UCSD-AML1 (cell line): ENCODE measurements around the gene BTLA.
"Not testable (repeated sequence)": the region's sequence is repeated elsewhere in the genome, so short reads cannot be mapped to it uniquely, and the experiment has no call there.

ENCODE experiments used
- DNase-seq: peaks from one replicate; lab custom pipeline; 2025; ENCODE audit not compliant: unreplicated experiment; lab: John Stamatoyannopoulos, UW

BTLA gene

DNA sequence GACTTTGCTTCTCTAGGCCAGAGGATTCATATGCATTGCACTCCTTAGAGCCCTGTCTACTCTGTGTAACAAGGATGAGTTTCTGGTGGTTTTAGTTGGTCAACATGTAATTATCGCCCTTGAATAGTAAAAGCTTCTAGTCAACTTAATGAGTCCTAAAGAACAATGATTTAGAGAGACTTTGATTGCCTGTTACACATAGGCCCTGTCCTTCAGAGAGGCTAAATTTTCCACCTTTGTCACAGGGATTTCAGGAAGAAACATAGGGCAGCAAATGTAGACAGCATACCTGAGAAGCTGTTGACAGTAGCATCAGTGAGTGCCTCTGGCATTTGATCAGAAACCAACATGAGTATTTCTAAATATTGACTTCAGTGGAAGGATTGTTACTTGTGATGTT, 7.1 kb downstream of the BTLA start:
- DNase-seq, result no peak

DNA sequence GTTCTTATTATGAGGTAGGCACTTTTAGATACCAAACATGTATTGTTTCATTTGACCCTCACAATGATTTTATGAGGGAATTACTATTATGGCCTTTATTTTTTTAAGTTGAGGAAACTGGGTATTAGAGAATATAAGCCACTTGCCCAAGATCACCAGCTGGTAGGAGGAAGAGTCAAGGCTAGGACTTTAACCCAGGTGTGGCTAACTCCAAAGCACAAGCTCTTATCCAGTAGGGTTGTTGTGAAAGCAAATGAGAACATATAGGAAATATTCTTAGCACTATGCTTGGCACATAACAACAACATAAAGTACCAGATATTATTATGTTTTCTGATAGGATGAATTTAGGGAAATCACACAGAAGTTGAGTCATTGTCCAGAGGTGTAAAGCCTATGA, 7.9 kb downstream of the BTLA start:
- DNase-seq, result no peak

DNA sequence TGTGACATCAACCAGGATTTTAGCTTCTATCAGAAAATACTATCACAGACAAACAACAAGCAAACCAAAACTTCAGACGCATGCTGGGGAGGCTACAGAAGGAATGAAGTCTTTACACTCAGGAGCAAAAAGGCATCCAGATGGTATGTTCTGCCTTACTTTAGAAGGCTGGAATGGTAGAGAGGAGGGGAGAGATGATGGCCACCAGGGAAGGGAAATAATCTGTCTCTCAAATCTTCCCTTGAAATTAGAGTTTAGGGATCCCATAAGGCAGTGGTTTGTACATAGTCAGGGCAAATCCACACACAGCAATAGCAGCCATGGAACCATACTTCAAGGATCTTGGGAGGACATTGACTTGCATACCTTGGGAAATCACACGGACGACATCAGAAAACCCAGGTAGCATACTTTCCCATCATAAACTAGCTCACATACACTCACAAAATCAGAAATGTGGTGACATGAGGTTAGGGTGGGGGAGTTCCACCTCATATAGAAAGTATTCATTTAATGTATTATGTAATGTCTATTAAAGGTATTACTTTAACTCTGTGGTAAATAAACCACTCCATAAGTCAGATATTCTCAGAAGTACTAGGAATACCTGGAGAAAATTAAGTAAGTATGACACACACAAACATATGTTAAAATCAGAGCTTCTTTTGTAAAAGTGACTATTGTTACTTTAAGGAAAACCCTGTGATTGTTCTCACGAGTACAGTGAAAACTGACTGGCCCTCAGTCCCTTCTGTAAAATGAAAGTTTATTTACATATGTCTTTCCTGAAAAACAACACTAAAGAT, 9.4 kb downstream of the BTLA start:
- DNase-seq, result no peak

DNA sequence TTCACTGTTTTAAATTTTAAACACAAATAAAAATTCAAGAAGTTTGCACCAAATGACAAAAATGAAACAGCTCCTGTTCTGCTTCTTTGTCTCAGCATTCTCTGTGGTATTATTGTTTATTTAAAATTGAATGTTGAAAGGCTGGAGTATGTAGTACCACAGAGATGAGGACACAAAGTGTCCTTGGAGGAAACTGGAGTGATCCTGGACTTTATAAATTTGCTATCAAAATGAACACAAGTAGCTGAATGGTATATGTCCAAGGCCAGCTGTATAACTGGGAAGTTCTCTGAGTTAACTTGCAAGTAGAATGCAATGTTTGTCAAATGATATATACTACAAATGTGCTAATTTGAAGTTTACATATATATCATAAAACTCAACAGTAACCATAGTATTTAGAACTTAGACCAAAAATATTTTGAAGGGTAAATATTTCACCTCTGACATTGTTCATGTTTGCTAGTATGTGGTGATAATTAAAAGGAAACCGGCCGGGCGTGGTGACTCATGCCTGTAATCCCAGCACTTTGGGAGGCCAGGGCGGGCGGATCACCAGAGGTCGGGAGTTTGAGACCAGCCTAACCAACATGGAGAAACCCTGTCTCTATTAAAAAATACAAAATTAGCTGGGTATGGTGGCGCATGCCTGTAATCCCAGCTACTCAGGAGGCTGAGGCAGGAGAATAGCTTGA, 12.3 kb downstream of the BTLA start:
- DNase-seq, result no peak

DNA sequence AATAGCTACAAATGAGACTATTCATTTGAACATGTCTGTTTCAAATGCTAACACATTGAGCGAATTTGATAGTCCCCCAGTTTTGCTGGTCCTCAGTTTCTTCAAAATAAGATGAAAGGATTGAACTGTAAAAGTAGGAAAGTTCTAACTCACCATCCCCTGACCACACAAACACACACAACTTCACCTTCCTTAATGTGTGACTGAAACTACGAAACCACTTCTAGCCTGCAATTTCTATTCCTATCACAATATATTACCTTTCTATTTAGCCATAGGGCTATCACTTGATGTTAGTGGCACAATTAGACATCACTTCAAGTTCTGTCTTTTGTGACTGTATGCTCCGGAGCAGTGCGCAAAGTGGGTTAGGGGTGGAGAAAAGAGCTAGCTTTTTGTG, 14.9 kb downstream of the BTLA start:
- no peak for DNase-seq

DNA sequence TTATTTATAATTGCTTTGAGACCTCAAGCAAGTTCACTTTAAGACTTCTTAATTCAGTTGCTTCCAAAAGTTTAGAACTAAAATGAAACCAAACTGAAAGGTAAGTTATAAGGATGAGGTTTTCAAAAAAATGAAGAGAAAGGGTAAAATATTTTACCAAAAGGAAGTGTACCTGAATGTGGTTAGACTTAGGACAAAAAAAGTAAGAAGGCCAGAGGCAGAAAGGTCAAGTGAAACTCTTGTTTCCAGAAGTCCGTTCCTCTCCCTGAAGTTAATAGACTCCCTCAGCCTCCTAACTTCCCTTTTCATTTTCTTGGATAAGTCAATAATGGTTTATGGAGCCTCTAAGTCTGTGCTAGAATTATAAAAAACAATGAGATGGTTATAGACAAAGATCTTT, 16.6 kb downstream of the BTLA start:
- no peak for DNase-seq

DNA sequence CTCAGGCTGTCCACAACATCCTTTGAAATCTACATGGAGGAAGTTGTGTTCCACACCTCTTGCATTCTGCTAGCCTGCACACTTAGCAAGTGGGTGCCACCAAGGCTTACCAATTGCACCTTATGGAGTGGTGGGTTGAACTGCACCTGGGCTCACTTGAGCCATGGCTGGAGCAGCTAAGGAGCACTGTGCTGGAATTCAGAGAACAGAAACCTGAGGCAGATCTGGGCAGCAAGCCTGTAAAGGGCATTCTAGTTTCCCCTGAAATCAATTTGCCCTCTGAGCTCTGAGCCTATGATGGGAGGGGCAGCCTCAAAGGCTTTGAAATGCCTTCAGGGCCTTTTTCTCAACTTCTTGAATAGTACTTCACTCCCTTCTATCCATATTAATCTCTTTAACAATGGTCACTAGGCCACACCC, 18.0 kb downstream of the BTLA start:
- DNase-seq, result no peak

DNA sequence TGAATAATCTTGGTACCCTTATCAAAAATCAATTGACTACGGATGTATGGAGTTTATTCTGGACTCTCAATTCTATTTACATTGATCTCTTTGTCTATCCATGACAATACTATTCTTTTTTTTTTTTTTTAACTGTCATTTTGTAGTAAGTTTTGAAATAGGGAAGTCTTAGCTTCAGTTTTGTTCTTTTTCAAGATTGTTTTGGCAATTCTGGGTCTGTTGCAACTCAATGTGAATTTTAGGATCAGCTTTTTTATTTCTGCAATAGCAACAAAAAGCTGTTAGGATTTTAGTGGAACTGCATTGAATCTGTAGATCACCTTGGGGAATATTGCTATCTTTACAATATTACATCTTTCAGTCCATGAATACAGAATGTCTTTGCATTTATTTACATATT, 21.4 kb downstream of the BTLA start:
- no peak for DNase-seq

DNA sequence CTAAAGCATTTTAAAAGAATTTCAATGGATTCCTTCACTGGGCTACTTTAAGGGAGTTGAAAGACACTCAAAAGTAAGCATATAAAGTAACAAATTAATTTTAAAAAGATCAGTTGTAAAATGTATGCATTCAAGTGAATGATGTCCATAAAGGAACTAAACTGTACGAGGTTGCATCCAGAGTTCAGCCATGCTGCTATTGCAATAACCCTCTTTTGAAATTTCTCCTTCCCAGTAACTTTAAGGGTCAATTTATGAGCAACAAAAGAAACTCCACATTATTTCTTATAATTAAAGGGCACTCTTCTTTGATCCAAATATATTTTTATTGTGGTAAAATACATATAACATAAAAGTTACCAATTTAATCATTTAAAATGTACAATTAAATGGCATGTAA, 22.9 kb downstream of the BTLA start:
- no peak for DNase-seq

DNA sequence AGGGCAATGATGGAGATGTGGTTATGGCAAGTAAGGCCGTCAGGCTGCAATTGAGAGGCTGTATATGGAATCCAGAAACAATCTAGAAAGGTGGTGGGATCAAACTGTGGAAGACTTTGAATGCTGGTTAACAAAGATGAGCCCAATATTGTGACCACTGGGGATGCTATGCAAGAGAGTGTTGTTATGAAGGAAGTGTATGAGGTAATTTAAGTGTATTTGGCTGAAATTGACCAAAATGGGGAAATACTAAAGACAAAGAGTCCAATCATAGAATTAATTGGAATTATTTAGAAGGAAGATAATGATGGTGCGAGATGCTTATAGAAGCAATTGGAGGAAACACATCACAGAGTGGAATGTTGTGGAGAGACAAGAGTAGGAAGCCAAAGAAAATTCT, 24.5 kb downstream of the BTLA start:
- DNase-seq, result no peak

DNA sequence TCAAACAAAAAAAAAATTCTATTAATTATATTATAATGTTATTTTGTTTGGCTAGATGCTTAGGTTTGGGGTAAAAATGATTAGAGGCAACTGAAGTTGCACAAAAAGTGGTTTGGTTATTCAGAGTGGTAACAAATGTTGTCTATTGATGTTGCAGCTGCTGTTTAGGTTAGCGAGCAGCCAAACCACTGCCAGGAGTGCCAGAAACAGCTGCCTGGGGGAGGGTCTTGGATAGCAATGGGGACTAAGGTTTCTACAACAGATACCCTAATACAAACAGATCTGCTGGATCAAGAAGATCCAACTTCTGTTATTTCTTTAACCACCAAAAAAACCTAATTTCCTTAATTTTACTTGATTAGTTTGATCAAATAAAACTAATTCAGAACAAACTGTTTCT, 26.6 kb downstream of the BTLA start:
- DNase-seq, result no peak

DNA sequence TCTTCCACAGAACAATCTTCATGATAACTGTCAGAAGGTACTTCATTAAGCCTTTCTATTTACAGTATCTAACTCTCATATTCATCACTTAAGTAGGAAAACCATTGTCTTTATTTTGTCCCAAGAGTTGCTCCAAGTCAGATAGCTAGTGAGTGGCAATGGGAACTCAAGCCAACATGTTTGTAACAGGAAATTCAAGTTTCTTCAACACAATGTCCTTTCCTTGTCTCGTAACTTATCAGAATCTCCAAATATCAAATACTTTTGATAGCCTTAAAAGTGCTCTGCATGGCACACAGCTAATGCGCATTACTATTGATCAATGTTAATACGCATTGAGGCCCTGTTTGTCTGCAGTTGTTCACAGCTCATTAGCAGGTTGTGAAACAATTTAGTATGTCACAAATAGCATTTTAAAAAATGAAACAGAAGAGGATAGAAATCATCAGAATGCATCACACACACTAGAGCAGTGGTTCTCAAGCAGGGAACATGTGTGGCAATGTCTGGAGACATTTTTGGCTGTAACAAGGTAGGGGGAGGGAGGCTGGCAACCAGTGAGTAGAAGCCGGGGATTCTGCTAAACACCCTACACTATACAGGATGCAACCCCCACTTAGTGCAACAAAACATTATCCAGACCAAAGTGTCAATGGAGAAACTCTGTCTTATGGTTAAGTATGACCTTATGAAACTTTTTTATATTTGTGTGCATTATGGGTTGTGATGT, 27.5 kb downstream of the BTLA start:
- DNase-seq, result no peak

DNA sequence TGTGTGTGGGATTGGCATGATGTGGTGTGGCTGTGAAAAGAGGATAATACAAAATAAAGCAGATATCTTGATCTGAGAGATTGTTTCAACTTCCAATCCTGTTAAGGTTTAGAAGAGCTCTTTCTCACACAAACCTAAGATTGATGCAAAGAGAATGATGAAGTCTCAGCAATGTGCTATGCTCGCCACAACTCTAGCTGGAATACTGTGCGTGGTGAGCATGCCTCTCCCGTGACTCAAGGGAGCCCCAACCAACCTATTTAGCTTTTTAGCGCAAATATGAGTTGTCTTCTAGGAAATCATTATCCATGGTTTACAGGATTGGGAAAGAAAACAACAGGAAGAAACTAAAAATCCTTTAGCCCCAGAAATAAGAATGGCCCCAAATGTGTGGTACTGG, 28.5 kb downstream of the BTLA start:
- no peak for DNase-seq

DNA sequence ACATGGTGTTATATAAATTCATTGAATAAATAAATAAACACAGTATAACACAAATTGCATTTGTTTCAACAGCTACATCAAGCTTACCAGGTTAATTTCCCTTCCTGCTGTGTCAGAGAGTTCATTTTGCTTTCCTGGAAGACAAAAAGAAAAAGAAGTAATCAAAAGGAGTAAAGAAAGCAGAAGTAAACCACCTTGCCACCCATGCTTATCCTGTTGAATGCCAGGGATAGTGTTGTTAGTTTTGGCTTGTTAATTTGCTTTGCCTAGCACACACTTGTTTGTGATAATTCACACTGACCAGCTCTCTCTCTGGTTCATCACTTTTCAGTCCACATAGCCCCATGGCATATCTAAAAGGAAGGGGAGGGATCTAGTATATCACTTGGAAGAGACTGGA, 29.6 kb downstream of the BTLA start:
- DNase-seq, result no peak

DNA sequence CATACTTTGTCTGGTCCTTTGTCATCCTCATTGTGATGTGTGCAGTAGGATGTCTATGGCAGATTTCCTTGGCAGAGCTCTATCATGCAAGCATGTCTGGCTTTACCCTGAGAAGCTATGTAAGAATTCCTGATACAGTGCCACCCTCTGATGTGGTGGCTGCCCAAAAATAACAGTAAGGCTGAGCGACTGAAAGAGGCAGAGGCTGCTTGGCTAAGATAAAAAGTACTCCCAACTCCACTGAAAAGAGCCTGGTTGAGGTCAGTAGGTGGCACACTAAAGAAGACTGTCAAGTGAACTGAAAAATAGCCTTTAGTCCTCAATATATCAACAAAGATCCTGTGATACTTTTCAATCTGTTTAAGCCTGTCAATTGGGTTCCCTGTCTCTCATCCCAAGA, 31.7 kb downstream of the BTLA start:
- DNase-seq, result peak; percentile 11

DNA sequence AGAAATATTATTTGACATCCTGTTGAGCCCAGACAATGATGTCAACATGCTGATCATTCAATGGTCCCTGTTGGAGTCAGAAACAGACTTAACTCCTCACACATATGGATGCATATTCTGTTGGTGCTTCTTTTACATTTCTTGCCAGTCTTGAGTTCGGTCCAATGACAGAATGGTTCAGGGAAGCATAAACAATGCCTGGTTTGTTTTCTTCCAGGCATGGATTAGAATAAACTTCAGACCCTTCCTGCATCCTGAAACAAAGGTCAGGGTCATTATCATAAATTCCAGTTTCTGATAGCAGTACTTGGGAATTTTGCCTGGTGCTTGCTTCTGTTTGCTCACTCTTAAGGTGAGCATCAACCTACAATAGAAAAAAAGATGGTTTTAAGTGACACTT, 33.3 kb downstream of the BTLA start:
- no peak for DNase-seq

DNA sequence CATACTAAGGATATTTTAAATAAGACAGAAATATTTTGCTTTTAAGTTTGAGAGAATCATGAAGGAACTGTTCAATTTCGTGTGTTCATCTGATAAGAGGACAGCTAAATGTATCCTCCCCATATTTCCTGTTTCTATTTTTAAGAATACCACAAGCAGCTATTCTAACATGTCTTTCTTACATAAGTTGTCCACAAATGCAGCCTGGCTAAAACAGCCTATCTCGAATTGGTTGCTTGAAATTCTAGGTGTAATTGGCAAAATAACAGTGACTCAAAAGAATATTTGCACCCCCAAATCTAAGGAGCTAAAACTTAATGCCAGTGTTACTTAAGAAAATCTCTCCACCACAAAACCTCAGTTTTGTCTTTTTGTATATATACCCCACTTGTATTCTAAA, 35.0 kb downstream of the BTLA start:
- no peak for DNase-seq

DNA sequence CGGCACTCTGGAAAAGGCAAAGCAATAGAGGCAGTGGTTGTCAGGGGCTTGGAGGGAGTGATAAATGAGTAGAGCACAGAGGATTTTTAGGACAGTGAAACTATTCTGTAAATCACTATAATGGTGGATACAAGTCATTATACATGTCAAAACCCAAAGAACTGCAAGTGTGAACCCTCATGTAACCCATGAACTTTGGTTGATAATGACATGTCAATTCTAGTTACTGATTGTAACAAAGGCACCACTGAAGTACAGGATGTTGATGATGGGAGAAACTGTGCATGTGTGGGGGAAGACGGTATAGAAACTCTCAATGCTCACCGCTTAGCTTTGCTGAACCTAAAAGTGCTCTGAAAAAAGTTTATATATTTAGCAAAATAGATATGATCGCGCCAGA, 36.0 kb downstream of the BTLA start:
- no peak for DNase-seq

DNA sequence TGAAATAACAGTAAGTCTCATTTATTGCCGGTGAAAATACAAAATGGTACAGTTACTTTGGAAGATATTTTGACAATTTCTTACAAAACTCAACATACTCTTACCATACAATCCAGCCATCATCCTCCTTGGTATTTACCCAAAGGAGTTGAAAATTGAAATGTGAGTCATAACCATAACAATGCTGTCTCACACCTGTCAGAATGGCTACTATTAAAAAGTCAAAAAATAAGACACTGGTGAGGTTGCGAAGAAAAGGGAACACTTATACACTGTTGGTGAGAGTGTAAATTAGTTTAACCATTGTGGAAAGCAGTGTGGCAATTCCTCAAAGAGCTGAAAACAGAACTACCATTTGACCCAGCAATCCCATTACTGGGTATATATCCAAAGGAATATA, 37.5 kb downstream of the BTLA start:
- DNase-seq, result not testable (repeated sequence)

DNA sequence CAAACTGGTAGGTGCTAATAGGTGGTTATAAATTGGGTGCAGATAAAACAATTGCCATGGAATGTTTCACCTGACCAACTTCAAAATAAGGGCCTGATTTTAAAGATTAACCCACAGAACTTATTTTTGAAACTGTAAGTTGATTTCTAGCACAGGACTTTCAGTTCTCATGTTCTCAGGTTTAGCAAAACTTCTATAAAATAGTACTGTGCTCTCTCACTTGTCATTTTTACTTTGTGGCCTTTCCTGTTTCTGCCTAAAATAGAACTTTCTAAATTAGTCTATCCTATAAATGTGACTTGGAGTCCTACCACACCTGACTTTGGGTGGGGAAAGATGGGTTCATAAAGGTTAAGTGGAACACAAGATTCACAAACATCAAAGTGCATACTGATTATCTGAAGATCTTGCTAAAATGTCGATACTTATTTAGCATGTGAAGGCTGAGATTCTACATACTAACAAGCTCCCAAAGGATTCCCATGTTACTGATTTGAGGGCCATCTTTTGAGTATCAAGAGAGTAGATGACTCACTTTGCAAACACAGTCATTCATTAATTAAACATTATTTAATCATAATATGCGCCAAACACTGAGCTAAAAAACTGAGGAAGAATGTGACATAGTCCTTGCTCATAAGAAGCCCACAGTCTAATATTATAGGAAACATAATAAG, 38.6 kb downstream of the BTLA start:
- DNase-seq, result no peak

DNA sequence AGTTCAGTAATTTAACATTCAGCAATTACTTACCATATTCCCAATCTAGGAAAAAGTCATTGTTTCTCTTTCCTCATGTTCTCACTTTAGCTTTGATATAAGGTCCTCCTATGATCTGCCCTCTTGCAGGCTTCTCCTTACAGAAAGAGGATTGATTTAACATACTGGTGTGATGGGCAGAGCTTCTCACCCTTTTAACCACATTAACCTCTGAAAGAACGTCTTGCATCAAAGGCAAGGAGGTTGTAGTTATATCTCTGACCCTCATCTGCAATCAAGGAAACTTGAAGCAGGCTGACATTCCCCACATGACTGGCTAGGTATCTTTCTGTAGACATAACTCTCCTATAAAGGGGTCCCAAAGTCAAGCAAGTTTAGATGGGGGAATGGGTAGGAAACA, 39.5 kb downstream of the BTLA start:
- DNase-seq, result no peak

DNA sequence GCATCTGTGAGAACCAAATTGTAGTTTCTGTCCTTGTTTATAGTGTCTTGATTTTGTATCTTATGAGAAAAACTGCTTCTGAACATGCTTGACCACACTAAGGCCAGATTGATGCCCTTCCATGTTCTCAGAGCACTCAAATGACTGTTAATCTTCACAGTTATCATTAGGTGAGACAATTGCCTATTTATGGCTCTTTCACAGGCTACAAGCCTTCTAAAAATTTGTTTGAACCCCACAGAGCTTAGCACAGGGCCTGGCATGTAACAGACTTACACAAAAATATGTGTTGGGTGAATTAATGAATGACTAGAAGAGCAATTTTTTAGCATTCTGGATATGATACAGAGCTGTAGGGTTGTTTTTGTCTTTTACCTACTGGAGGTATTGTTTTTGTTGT, 43.1 kb downstream of the BTLA start:
- no peak for DNase-seq
